Activated CD8-positive, alpha-beta T cell treated with anti-CD3 and anti-CD28 coated beads for 36 hours (primary cell): ENCODE measurements around the gene TMEM14A. TPM values are rescaled to one million over a fixed set of nuclear protein-coding genes. Genes with fewer than 3 reads are reported as not detected.
"Not testable (repeated sequence)": the region's sequence is repeated elsewhere in the genome, so short reads cannot be mapped to it uniquely, and the experiment has no call there.

Source experiments
- ATAC-seq: fragments of 200-7000 bp; cut with Tn5 transposase; one replicate; pipeline ENCODE4 v1.10.0; 2021; ENCODE audit warnings: mild to moderate bottlenecking, moderate library complexity
- CTCF ChIA-PET: fragments of 350-600 bp; sonication (Branson Sonifier 250); formaldehyde crosslinking; loops from one replicate; lab custom pipeline; 2021; ENCODE audit warnings: antibody characterized with exemption; lab: Charles Lee
- POLR2A ChIA-PET: fragments of 350-600 bp; sonication (Branson Sonifier 250); formaldehyde crosslinking; loops from one replicate; lab custom pipeline; 2021; ENCODE audit warnings: antibody characterized with exemption; lab: Charles Lee
- DNase-seq: peaks from one replicate; pipeline ENCODE4 v3.0.0-alpha.2; 2020
- H3K27ac Mint-ChIP-seq: one replicate; pipeline ENCODE4 v1.8.0; 2021; ENCODE audit warnings: mild to moderate bottlenecking, mixed read lengths
- H3K27me3 Mint-ChIP-seq: one replicate; pipeline ENCODE4 v1.8.0; 2021; ENCODE audit warnings: mixed read lengths
- H3K36me3 Mint-ChIP-seq: one replicate; pipeline ENCODE4 v1.8.0; 2021; ENCODE audit warnings: low read depth, mixed read lengths
- H3K4me1 Mint-ChIP-seq: one replicate; pipeline ENCODE4 v1.8.0; 2021; ENCODE audit warnings: low read depth, mixed read lengths
- H3K4me3 Mint-ChIP-seq: one replicate; pipeline ENCODE4 v1.8.0; 2021; ENCODE audit warnings: mild to moderate bottlenecking, moderate library complexity, mixed read lengths
- H3K9me3 Mint-ChIP-seq: one replicate; pipeline ENCODE4 v1.8.0; 2021; ENCODE audit warnings: mixed read lengths
- CTCF ChIP-seq: fragments of 200-600 bp; IDR thresholded peaks from one replicate; pipeline ENCODE4 v1.8.0; 2022; ENCODE audit warnings: antibody characterized with exemption, mild to moderate bottlenecking
- intact Hi-C: fragments of 100-400 bp; cut with micrococcal nuclease; formaldehyde crosslinking; loops from one replicate; pipeline ENCODE4 v1.10.0; 2022
- total RNA-seq, 2 experiments: library from RNA; stranded (reverse); gene quantifications; one replicate each; pipeline ENCODE4 v1.2.3, GENCODE V29; 2021

Gene TMEM14A
- total RNA-seq, 2 experiments from 2014 or later = 13.4 to 15.1 TPM

- H3K9me3 Mint-ChIP-seq = peaks cover 1% of the 10 kb centered on the region
- TF ChIP-seq CTCF = no peak
- ATAC-seq = no peak
- ChIA-PET CTCF (interaction anchor here (0.8 kb wide), 2 partner anchors 10 to 176 kb away, joined by 3 read pairs; no protein-coding TSS in a partner anchor), POLR2A (no interaction called here)
- H3K27me3 Mint-ChIP-seq = peaks cover 5% of the 10 kb centered on the region
- no peaks in the 10 kb centered on the region for H3K4me1 Mint-ChIP-seq
- intact Hi-C loops = no loop called here
- no peaks in the 10 kb centered on the region for H3K36me3 Mint-ChIP-seq
- DNase-seq = no peak
- H3K4me3 Mint-ChIP-seq = no peak overlapping the region
- no peak overlapping the region for H3K27ac Mint-ChIP-seq
Observed at GRCh38 chr6:52706001-52706400, 35.1 kb downstream of the TMEM14A start.

- Mint-ChIP-seq H3K4me1 (no peaks in the 10 kb centered on the region), H3K36me3 (no peaks in the 10 kb centered on the region), H3K9me3 (peaks cover 1% of the 10 kb centered on the region), H3K4me3 (no peak overlapping the region), H3K27me3 (peaks cover 3% of the 10 kb centered on the region), H3K27ac (no peak overlapping the region)
- TF ChIP-seq CTCF = no peak
- ATAC-seq = no peak
- intact Hi-C loops = no loop called here
- ChIA-PET POLR2A (interaction anchor here (0.6 kb wide), 1 partner anchor 228 kb away, joined by 4 read pairs; no protein-coding TSS in a partner anchor), CTCF (interaction anchor here (1.4 kb wide), 1 partner anchor 17 kb away, joined by 4 read pairs; no protein-coding TSS in a partner anchor)
- no peak for DNase-seq
Observed at GRCh38 chr6:52707963-52708680, 37.2 kb downstream of the TMEM14A start.

- Mint-ChIP-seq H3K4me3 (no peak overlapping the region), H3K9me3 (peaks cover 1% of the 10 kb centered on the region), H3K27me3 (peaks cover 6% of the 10 kb centered on the region), H3K4me1 (no peaks in the 10 kb centered on the region), H3K27ac (no peak overlapping the region), H3K36me3 (no peaks in the 10 kb centered on the region)
- no peak for TF ChIP-seq CTCF
- DNase-seq = no peak
- intact Hi-C loops = no loop called here
- ATAC-seq = no peak
- POLR2A ChIA-PET = no interaction called here
- CTCF ChIA-PET = interaction anchor here (2.0 kb wide), 1 partner anchor 12 kb away, joined by 6 read pairs; no protein-coding TSS in a partner anchor
Observed at GRCh38 chr6:52712136-52712535, 41.2 kb downstream of the TMEM14A start.

GRCh38 chr6:52714761-52715160 lies 43.8 kb downstream of the TMEM14A start:
- CTCF ChIA-PET = interaction anchor here (1.9 kb wide), 1 partner anchor 10 kb away, joined by 7 read pairs; no protein-coding TSS in a partner anchor
- H3K4me1 Mint-ChIP-seq, H3K9me3 Mint-ChIP-seq, H3K4me3 Mint-ChIP-seq, H3K27ac Mint-ChIP-seq, H3K36me3 Mint-ChIP-seq, intact Hi-C loops, POLR2A ChIA-PET, ATAC-seq, H3K27me3 Mint-ChIP-seq, DNase-seq: not testable (repeated sequence)

GRCh38 chr6:52718550-52718949 lies 47.6 kb downstream of the TMEM14A start:
- TF ChIP-seq CTCF = no peak

More at GRCh38 chr6:52718550-52718949, 47.6 kb downstream of the TMEM14A start:
- no peaks in the 10 kb centered on the region for H3K4me1 Mint-ChIP-seq
- ChIA-PET POLR2A (no interaction called here), CTCF (interaction anchor here (1.1 to 1.6 kb wide), 3 partner anchors 9 to 352 kb away, joined by 3 to 4 read pairs (median 3); no protein-coding TSS in a partner anchor)
- peaks cover 6% of the 10 kb centered on the region for H3K27me3 Mint-ChIP-seq
- intact Hi-C loops = no loop called here
- H3K27ac Mint-ChIP-seq = no peak overlapping the region
- no peak overlapping the region for H3K4me3 Mint-ChIP-seq
- DNase-seq (no peak), ATAC-seq (no peak)
- no peaks in the 10 kb centered on the region for H3K36me3 Mint-ChIP-seq
- H3K9me3 Mint-ChIP-seq = no peaks in the 10 kb centered on the region
